GM19238 (cell line): ENCODE measurements around the gene NHLRC4.

Experiments
- DNase-seq: peaks from one replicate; pipeline ENCODE4 v3.0.0; 2011; ENCODE audit warnings: low spot score; ENCODE audit not compliant: insufficient read length

NHLRC4 gene

DNA sequence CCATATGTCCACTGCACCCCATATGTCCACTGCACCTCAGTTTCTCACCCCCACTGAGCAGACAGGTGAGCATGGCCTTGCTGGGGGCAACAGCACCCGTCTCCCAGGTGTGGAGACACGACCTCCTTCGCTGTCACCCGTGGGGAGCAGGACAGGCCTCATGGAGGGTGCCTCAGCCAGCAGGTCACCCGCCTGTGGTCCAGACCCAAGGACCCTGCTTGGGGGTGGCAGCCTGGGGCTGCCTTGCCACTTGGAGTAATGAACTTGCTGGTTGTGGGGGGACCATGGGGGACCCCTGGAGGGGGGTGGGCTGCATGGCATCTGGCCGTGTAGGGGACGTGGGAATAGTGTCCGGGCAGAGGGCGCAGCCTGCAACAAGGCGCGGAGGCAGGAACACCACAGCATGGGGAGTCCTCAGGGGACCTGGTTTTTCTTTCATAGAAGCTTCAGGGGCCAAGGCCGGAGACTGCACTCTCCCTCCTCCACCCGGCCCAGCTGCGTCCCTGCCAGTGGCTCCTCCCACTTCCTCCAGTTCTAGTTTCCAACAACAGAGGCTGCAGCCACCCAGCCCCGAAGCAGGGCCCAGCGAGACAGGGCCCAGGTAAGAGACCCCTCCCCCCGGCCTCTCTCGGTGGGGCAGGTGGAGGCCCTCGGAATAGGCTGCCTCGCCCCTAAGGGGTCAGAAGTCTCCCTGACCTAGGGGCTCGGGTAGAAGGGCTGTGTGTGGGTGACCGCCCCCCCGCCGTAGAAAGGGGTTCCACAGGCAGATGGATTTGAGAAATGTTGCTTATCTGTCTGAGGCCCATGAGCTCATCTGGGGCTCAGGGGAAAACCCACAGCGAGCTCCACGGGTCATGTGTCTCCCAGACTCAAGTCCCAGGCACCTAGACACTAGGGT is at the start of gene NHLRC4:
Gene NHLRC4 (plus strand): TSS at position 531 of the 898 bp plus-strand sequence. CDS start 1,043 bp downstream, outside the sequence.
- DNase-seq = peak; percentile 99

GRCh38 chr16:518858-519257 is 47.9 kb upstream of the NHLRC4 start:
- DNase-seq = no peak

- DNase-seq = no peak
Observed at GRCh38 chr16:519425-519824, 47.4 kb upstream of the NHLRC4 start.

DNA sequence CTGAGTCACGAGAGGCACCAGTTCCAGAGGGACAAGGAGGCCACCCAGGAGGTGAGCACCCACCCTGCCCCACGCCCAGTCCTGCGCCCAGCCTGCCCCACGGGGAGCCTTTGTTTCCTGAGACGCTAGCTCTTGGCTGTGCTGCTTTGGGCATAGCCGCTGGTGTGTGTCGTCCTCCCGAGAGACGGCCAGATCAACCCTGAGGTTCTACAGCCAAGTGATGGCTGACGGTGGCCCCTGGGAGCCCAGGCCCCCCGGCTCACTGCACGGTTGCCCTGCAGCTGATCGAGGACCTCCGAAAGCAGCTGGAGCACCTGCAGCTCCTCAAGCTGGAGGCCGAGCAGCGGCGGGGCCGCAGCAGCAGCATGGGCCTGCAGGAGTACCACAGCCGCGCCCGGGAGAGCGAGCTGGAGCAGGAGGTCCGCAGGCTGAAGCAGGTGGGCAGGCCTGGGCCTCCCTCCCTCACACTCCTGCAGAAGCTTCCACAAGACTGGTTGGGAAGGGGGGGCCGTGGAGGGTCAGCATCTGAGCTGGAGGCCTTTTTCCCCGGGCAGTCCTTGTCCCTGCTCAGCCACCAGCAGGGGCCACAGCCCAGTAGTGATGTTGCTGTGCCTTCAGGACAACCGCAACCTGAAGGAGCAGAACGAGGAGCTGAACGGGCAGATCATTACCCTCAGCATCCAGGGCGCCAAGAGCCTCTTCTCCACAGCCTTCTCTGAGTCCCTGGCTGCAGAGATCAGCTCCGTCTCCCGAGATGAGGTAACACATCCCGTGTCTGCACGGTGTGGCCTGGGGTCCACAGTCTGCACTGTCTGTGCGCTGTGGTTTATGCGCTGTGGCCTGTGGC is 46.7 kb upstream of the NHLRC4 start:
- DNase-seq = no peak

GRCh38 chr16:520847-521246 is 46.0 kb upstream of the NHLRC4 start:
- DNase-seq = no peak

GRCh38 chr16:521381-522210 is 45.2 kb upstream of the NHLRC4 start:
- no peak for DNase-seq

GRCh38 chr16:522320-523096 is 44.3 kb upstream of the NHLRC4 start:
- DNase-seq = no peak

DNA sequence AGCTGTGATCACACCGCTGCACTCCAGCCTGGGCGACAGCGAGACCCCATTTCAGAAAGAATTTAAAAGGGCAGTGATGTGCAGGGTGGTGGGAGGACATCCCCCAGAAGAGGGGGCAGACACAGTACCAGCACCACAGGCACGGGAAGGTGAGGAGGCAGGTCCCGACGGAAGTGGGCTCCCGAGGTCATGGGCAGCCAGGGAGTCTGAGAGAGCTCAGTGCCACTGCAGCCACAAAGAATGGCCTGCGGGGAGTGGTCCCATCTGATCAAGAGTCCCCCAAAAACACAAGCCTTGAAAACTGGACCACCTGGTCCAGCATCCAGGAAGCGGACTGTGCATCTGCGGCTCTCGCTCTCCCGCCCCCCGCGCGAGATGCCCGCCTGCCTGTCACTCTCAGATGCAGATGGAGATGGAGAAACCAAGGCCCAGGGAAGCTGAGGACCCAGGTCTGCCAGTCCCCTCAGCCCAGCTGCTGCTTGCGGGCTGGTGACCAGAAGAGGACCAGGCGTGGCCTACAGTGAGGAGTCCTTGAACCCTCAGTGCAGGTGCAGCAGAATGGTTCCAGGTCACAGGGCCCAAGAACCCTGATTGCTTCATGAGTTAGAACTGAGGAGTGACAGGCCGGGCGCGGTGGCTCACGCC is 43.6 kb upstream of the NHLRC4 start:
- no peak for DNase-seq

DNA sequence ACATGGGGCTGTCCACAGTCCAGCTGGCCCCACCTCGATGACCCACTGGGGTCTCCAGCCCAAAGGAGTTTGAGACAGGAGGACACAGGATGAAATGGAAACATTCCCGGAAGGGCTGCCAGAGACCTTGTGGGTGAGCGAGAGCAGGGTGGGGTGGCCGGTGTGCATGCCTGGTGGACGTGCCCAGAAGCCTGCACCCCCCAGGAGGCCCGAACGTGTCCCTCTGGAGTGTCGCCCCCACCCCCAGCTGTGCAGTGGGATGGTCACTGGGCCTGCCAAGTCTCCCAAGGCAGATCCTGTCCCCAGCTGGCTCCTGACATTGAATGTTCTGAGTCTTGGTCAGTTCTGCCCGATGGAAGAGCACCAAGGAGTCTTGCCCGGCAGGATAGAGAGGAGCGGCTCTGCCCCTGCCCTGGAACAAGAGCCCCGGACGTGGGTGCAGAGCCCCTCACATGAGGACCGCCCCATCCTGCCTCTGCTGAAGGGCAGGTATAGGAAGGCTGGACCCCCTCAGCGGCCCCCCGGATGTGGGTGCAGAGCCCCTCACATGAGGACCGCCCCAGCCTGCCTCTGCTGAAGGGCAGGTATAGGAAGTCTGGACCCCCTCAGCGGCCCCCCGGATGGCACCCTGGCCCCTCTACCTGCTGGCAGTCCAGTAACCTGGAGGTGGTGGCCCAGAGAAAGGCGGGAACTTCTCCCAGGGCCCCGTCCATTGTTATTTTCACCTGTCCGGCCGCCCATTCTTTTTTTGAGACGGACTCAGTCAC is 42.3 kb upstream of the NHLRC4 start:
- DNase-seq = no peak

DNA sequence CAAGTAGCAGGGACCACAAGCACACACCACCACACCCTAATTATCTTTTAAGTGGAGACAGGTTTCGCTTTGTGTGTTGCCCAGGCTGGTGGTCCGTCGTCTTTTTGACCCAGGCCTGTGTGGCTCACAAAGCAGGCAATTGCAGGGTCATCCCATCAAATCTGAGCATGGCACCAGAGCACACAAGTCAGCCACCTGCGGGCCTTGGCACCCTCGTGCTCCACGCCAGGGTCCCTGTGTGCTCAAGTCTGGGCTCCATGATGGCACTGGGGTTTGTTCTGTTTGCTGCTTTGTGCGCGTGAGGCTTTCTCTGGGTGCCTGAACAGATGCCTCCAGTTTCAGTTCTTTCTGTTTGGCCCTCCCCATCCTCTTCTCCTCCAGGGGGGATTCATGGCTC is 41.7 kb upstream of the NHLRC4 start:
- DNase-seq = no peak

DNA sequence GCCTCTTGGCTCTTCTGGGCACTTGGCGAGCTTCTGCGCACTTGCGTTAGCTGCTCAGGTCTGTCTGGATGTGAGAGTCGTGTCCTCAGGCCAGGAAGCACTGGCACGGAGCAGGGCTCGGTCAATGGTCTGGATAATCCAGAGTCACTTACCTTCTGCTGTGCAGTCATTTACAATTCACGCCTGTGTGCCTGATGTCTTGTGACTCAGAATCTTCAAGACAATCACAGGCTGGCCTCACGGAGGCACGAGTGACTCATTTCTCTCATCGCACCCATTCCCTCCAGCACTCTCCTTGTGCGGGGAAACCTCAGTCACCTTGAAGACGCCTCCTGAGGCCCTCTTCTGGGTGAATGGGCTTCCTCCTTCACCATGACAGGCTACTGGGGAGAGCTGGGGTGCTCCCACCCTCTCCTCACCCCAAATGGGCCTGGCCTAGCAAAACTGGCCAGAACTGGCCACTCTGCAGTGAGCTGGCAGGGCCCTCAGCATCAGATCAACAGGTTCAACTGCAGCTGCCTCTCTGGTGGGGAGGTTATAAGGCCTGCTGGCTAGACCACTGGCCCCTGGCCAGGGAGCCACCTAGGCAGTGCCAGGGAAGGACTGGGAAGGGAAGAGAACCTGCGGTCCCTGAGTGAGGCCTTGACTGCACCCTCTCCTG is 41.2 kb upstream of the NHLRC4 start:
- DNase-seq = peak; percentile 54

DNA sequence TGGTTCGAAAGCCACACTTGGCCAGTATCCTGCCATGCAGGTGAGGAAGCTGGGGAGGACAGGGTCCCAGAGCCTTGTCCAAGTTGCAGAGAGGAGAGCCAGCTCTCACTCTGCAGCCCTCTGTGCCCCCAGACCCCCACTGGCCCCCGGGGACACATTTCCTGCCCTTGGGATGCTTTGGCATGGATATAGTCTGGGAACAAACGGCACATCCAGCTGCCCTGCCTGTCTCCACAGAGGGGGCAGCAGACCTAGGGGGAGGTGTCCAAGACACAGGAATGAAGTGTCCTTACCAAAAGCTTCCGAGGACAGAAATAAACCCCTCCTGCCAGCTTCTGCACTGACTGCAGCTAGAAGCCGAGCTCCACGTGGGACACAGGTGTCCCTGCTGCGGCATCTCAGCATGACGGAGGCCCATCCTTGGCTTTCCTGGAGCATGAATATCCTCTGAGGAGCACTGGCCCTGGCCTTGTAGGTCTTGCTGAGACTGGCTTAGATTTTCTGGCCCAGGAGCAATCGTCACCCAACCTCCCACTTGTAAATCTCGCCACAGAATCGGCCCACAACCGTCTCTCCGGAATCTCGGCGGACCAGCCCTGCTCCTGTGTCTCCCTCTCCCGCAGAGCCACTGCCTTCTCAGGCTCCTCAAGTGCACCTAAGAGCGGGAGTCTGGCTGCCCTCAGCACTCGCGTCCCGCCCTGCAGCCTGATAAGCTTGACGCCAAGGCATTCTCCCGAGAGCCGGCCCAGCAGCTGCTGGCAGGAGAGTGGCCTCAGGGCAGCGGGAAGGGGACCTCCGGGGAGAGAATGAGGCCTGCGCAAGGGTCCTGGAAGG is 40.4 kb upstream of the NHLRC4 start:
- DNase-seq = no peak

DNA sequence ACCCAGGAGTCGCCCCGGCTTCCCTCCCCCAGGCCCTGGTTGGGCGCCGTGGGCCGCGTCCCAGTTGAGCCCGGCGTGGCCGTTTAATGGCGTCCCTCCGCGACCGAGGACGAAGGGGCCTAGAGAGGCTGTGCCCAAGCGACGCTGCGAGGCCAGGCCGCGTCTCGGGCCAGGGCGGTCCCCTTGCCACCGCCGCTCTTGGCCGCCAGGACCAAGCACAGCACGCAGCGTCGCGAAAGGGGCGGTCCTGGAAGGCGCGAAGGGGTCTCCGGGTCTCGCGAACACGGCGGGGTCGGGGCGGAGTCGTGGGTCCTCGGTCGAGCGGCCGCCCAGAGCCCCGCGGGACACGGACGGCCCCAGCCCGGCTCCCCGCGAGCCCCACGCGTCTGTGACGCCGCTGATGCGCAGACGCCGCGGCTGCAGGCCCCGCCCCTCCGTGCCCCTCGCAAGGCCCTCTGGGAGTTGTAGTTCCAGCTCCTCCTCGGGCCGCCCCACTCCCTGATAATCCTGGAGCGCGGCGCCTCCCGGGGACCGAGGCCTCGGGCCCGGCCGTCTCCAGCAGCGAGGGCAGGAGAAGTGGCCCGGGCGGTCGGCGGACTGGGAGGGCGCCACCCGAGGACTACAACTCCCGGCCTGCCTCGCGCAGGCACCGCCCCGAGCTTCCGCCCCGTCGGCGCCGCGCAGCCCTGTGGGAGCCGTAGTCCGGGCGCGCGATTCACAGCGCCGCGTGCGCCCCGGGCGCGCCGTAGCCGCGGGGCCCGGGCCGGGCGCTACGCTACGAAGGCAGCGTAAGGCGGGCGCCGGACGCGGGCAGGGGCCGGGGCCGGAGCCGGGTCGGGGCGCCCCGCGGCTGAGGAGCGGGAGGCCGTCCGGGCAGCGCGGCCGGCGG is 39.5 kb upstream of the NHLRC4 start, which contains the start of gene CAPN15:
Gene CAPN15 (plus strand): TSS at position 698 of the 889 bp plus-strand sequence. CDS start 19,127 bp downstream, outside the sequence.
- DNase-seq = peak; percentile 86

DNA sequence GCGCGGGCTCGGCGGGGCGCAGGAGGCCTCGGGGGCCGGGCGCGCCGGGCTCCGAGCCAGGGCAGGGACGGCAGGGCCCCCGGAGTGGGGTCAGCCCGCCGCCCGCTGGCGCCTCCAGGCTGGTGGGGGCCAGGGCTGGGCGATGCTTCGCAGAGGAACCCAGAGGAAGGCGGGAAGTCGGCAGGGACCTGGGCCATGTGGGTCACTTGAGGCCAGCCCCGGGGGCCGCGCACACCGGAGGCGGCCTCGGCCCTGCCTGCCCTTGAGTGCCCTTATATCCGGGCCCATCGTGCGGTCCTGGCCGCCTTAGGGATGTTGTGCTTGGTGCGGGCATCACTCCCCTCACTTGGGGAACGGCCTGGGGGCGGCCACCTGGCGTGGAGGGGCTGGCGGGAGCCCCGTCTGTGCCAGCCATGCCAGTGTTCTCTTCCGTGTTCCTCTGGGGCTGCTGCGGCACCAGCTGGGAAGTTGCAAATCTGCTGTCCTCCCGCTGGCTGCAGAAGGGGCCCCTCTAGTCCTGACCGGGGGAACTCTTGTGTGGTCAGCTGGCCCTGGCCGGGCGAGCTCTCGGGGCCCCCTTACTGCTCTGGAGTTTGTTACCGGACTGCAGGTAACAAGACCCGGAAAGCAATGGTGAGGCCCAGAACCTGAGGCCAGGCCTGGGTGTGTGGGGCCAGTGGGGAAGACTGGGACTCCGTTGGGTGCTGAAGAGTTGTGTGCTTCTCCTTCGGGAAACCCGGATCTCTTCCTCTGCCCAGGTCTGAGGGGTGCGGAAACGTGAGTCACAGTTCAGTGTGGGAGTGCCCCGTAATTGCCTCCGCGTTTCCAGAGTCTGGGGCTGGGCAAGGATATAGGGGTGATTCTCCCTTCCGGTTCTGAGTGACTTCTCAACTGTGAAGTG is 38.4 kb upstream of the NHLRC4 start:
- no peak for DNase-seq

DNA sequence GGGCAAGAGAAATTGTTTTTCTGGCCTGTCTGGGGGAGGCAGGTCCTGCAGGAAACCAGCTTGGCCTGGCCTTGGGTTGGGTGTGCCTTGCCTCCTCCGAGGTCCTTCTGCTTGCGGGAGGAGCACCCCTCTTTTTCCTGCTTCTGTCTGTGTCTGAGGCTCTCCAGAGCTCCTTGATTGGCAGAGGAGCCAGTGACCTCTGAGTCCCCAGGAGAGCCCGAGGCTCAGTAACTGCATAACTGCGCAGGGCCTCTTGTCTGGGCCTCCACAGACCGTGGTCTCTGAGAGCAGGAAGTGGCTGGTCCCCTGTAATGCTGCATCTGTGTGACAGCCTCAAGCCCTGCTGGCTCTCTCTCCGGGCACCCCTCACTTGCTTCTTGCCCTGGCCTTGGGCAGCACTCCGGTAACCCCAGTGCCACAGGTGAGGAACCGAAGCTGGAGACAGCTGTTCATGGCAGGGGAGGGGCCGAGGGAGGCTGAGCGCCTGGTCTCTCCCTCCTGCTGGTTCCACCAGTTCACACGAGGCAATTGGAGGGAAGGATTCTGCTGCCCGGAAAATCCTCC is 37.7 kb upstream of the NHLRC4 start:
- DNase-seq = no peak
